MM.1S (cell line): ENCODE measurements around the gene CRYBA4.

Experiments used
- DNase-seq: peaks from one replicate; pipeline ENCODE4 v3.0.0-alpha.2; 2015
- H2AFZ ChIP-seq: fragments of 300-600 bp; sonication (generic); 2 replicates; pipeline ENCODE4 v1.6.0; 2016; ENCODE audit warnings: antibody characterized with exemption, low read length
- H3F3A ChIP-seq: fragments of 300-600 bp; sonication (generic); 2 replicates; pipeline ENCODE4 v1.6.1; 2016; ENCODE audit warnings: mild to moderate bottlenecking, antibody characterized with exemption, low read length, moderate library complexity, mixed read lengths; ENCODE audit not compliant: insufficient read depth
- H3K27ac ChIP-seq: fragments of 300-600 bp; sonication (generic); 2 replicates; pipeline ENCODE4 v1.5.1; 2016; ENCODE audit warnings: mild to moderate bottlenecking, low read length
- H3K27me3 ChIP-seq: fragments of 300-600 bp; sonication (generic); replicated peaks from 2 replicates; pipeline ENCODE4 v1.6.0; 2016; ENCODE audit warnings: low read length; ENCODE audit not compliant: insufficient read depth
- H3K36me3 ChIP-seq: fragments of 300-600 bp; sonication (generic); replicated peaks from 2 replicates; pipeline ENCODE4 v1.6.1; 2016; ENCODE audit warnings: mild to moderate bottlenecking, low read length, mixed read lengths; ENCODE audit not compliant: insufficient read depth
- H3K4me1 ChIP-seq: fragments of 300-600 bp; sonication (generic); 2 replicates; pipeline ENCODE4 v1.6.1; 2016; ENCODE audit warnings: low read length, mixed read lengths
- H3K4me2 ChIP-seq: fragments of 300-600 bp; sonication (generic); 2 replicates; pipeline ENCODE4 v1.6.0; 2016; ENCODE audit warnings: low read depth, low read length
- H3K4me3 ChIP-seq: fragments of 300-600 bp; sonication (generic); 2 replicates; pipeline ENCODE4 v1.5.1; 2016; ENCODE audit warnings: low read length, mixed read lengths
- H3K79me2 ChIP-seq: fragments of 300-600 bp; sonication (generic); 2 replicates; pipeline ENCODE4 v1.6.1; 2016; ENCODE audit warnings: mixed run types, low read length, mixed read lengths
- H3K9ac ChIP-seq: fragments of 300-600 bp; sonication (generic); 2 replicates; pipeline ENCODE4 v1.6.1; 2016; ENCODE audit warnings: low read length, mixed read lengths
- H3K9me2 ChIP-seq: fragments of 300-600 bp; sonication (generic); replicated peaks from 2 replicates; pipeline ENCODE4 v1.6.1; 2016; ENCODE audit warnings: mild to moderate bottlenecking, low read length, mixed read lengths; ENCODE audit not compliant: insufficient read depth
- H3K9me3 ChIP-seq: fragments of 300-600 bp; sonication (generic); replicated peaks from 2 replicates; pipeline ENCODE4 v1.6.1; 2016; ENCODE audit warnings: mild to moderate bottlenecking, low read length, mixed read lengths; ENCODE audit not compliant: insufficient read depth
- H4K20me1 ChIP-seq: fragments of 300-600 bp; sonication (generic); 2 replicates; pipeline ENCODE4 v1.6.1; 2016; ENCODE audit warnings: mild to moderate bottlenecking, low read length, moderate library complexity, mixed read lengths; ENCODE audit not compliant: insufficient read depth
- CTCF ChIP-seq: fragments of 300-600 bp; sonication (generic); IDR thresholded peaks from 2 replicates; pipeline ENCODE4 v1.5.1; 2016; ENCODE audit warnings: antibody characterized with exemption, low read length, mixed read lengths
- EZH2 ChIP-seq: fragments of 300-600 bp; sonication (generic); optimal IDR thresholded peaks from 2 replicates; pipeline ENCODE3; 2017; ENCODE audit warnings: low read depth, mild to moderate bottlenecking, antibody characterized with exemption, low read length, mixed read lengths
- EZH2phosphoT487 ChIP-seq: fragments of 300-600 bp; sonication (generic); IDR thresholded peaks from 2 replicates; pipeline ENCODE4 v1.6.1; 2018; ENCODE audit warnings: antibody characterized with exemption, low read length

The CRYBA4 gene

GRCh38 chr22:26650722-26651421 is 29.1 kb downstream of the CRYBA4 start:
- no peaks in the 10 kb centered on the region for H3K36me3 ChIP-seq
- peaks cover 27% of the 10 kb centered on the region for H3K4me1 ChIP-seq
- TF ChIP-seq EZH2 (no peak), CTCF (no peak), EZH2phosphoT487 (no peak)
- no peaks in the 10 kb centered on the region for H3K79me2 ChIP-seq
- H3K9ac ChIP-seq = no peak overlapping the region
- H3K4me3 ChIP-seq = no peak overlapping the region
- H3K4me2 ChIP-seq = no peak overlapping the region
- peaks cover 6% of the 10 kb centered on the region; the same call in 1 of the 2 replicates for H3F3A ChIP-seq
- H3K9me2 ChIP-seq = no peaks in the 10 kb centered on the region
- H2AFZ ChIP-seq = no peak overlapping the region
- no peaks in the 10 kb centered on the region for H3K9me3 ChIP-seq
- no peak for DNase-seq
- no peak overlapping the region for H3K27ac ChIP-seq
- H3K27me3 ChIP-seq = no peaks in the 10 kb centered on the region
- no peaks in the 10 kb centered on the region for H4K20me1 ChIP-seq

- Histone ChIP-seq H3F3A (peaks cover 6% of the 10 kb centered on the region; the same call in 1 of the 2 replicates), H3K27ac (no peak overlapping the region)
- no peak for DNase-seq
These were observed 30.1 kb downstream of the CRYBA4 start for GRCh38 chr22:26651815-26652214.

GRCh38 chr22:26656891-26657851 is 35.4 kb downstream of the CRYBA4 start, which contains the start of gene MIAT:
TSS of gene MIAT (plus strand) at chr22:26657588.
- Histone ChIP-seq H3K79me2 (peaks cover 28% of the 10 kb centered on the region), H3K9me3 (no peaks in the 10 kb centered on the region), H3K27ac (peak within 1 kb of the TSS; percentile 68; the same call in 1 of the 2 replicates), H3K9me2 (no peaks in the 10 kb centered on the region), H3K4me2 (peak within 1 kb of the TSS; percentile 99), H3K4me3 (peak within 1 kb of the TSS; percentile 99), H3K27me3 (no peaks in the 10 kb centered on the region), H3K9ac (peak within 1 kb of the TSS; percentile 72), H3K4me1 (peaks cover 15% of the 10 kb centered on the region), H3F3A (peaks cover 18% of the 10 kb centered on the region), H3K36me3 (no peaks in the 10 kb centered on the region), H4K20me1 (no peaks in the 10 kb centered on the region), H2AFZ (peak within 1 kb of the TSS; percentile 89)
- DNase-seq = peak; percentile 79
- TF ChIP-seq CTCF (no peak), EZH2 (no peak), EZH2phosphoT487 (no peak)

More at GRCh38 chr22:26651815-26652214, 30.1 kb downstream of the CRYBA4 start:
- H3K36me3 ChIP-seq = no peaks in the 10 kb centered on the region
- H3K4me3 ChIP-seq = no peak overlapping the region
- no peak overlapping the region for H3K9ac ChIP-seq
- peaks cover 22% of the 10 kb centered on the region for H3K4me1 ChIP-seq
- TF ChIP-seq CTCF (no peak), EZH2phosphoT487 (no peak), EZH2 (no peak)
- H3K9me2 ChIP-seq = no peaks in the 10 kb centered on the region
- H3K79me2 ChIP-seq = no peaks in the 10 kb centered on the region
- no peaks in the 10 kb centered on the region for H4K20me1 ChIP-seq
- H3K4me2 ChIP-seq = no peak overlapping the region
- no peaks in the 10 kb centered on the region for H3K27me3 ChIP-seq
- no peak overlapping the region for H2AFZ ChIP-seq
- H3K9me3 ChIP-seq = no peaks in the 10 kb centered on the region
